ENCODE data around the gene TMEM121.

GRCh38 chr14:105578070-105578469 is 51.7 kb downstream of the TMEM121 start:
- TF ChIP-seq, protein P1, sequence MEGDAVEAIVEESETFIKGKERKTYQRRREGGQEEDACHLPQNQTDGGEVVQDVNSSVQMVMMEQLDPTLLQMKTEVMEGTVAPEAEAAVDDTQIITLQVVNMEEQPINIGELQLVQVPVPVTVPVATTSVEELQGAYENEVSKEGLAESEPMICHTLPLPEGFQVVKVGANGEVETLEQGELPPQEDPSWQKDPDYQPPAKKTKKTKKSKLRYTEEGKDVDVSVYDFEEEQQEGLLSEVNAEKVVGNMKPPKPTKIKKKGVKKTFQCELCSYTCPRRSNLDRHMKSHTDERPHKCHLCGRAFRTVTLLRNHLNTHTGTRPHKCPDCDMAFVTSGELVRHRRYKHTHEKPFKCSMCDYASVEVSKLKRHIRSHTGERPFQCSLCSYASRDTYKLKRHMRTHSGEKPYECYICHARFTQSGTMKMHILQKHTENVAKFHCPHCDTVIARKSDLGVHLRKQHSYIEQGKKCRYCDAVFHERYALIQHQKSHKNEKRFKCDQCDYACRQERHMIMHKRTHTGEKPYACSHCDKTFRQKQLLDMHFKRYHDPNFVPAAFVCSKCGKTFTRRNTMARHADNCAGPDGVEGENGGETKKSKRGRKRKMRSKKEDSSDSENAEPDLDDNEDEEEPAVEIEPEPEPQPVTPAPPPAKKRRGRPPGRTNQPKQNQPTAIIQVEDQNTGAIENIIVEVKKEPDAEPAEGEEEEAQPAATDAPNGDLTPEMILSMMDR (IDR thresholded peaks at IDR 0.05; ENCODE audit: low read depth, low read length, poor library complexity, severe bottlenecking) = no peak
- TF ChIP-seq EZH2phosphoT487 (IDR thresholded peaks at IDR 0.05; ENCODE audit: borderline replicate concordance, low read length) = no peak
